Measurements from ENCODE around the gene GJA10.

GJA10 gene

DNA sequence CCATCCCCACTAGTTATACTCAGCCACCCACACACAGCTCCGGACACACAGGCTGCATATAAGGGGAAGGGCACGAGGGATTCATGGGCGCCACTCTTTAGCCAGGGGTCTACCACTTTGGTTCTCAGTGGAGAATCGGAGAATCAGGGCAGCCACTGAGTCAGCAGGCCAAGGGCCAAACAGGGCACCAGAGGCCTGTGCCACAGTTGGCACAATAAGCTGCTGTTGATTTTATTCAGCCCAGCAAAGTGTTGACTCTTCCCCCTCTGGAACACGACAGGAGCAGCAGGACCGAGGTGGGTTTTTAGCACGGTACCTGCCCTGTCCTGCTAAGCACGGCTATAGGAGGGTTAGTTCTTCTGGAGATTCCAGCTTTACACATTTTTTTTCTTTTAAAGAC lies 48.3 kb downstream of the GJA10 start:
- no peak for ATAC-seq
- TF ChIP-seq BACH2 (CRISPR knock-in tag; IDR thresholded peaks at IDR 0.05; ENCODE audit: borderline replicate concordance) = no peak
- TF ChIP-seq ISL1 (CRISPR knock-in tag; IDR thresholded peaks at IDR 0.05) = no peak

DNA sequence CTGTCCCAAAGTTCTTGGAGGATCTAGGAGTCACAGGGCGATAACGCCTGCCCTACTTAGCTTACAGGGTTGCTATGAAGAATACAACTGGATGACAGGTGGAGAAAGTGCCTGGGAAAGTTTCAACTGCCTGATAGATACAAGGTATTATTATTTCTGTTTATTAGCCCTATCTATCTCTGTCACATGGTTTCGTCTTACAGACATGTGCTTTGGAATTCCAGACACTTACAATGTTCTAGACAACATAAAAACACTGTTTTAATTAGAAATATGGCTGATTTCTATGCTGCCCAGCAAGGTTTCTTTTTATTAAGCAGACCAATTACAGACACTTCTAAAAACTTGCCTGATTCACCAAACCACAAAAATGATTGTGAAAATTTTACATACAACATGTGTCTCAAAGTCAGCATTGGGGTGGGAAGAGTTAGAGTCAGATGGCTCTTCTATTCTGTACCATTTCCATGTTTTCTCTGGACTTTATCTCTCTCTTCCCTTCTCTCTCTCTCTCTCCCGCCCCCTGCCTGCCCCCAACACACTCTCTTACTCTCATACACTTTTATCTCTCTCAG lies 50.0 kb downstream of the GJA10 start:
- TF ChIP-seq CSDC2 (CRISPR knock-in tag; IDR thresholded peaks at IDR 0.05) (no peak), SNAI2 (CRISPR knock-in tag; IDR thresholded peaks at IDR 0.05) (no peak), ZFP3 (CRISPR knock-in tag; IDR thresholded peaks at IDR 0.05) (no peak), ZNF565 (CRISPR knock-in tag; conservative IDR thresholded peaks at IDR 0.05; ENCODE audit: low read depth) (no peak), ZNF8 (CRISPR knock-in tag; IDR thresholded peaks at IDR 0.05) (no peak), ZFP30 (CRISPR knock-in tag; IDR thresholded peaks at IDR 0.05) (no peak), PATZ1 (CRISPR knock-in tag; IDR thresholded peaks at IDR 0.05; ENCODE audit: borderline replicate concordance) (no peak), CSRNP3 (CRISPR knock-in tag; IDR thresholded peaks at IDR 0.05) (no peak), BACH2 (CRISPR knock-in tag; IDR thresholded peaks at IDR 0.05; ENCODE audit: borderline replicate concordance) (no peak), ISL1 (CRISPR knock-in tag; IDR thresholded peaks at IDR 0.05) (no peak), GLIS3 (CRISPR knock-in tag; IDR thresholded peaks at IDR 0.05) (no peak)
- TF ChIP-seq, protein P1, sequence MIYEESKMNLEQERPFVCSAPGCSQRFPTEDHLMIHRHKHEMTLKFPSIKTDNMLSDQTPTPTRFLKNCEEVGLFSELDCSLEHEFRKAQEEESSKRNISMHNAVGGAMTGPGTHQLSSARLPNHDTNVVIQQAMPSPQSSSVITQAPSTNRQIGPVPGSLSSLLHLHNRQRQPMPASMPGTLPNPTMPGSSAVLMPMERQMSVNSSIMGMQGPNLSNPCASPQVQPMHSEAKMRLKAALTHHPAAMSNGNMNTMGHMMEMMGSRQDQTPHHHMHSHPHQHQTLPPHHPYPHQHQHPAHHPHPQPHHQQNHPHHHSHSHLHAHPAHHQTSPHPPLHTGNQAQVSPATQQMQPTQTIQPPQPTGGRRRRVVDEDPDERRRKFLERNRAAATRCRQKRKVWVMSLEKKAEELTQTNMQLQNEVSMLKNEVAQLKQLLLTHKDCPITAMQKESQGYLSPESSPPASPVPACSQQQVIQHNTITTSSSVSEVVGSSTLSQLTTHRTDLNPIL (CRISPR knock-in tag; IDR thresholded peaks at IDR 0.05; ENCODE audit: low read depth) = no peak
- no peak for ATAC-seq

DNA sequence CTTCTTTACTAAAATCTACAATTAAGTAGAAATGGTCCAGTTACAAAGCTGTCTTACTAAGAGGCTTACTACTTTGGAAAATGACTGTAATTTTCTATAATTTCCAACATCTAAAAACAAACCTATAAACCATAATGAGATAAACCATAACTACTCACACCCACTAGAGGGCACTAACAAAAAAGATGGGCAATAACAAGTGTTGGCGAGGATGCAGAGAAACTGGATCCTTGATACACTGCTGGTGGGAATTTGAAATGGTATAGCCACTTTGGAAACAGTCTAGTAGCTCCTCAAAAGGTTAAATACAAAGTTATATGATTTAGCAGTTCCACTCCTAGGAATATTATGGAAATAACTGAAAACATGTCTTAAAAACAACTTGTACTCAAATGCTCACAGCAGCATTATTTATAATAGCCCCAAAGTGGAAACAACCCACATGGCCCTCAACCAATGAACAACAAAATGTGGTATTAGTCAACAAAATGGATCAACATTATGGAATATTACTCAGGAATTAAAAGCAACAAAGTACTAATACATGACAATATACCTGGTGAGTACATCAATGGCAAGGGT lies 50.6 kb downstream of the GJA10 start:
- ATAC-seq = no peak
- no peak for TF ChIP-seq POU6F1 (CRISPR knock-in tag; IDR thresholded peaks at IDR 0.05; ENCODE audit: borderline replicate concordance, low read depth)
- TF ChIP-seq, protein P2, sequence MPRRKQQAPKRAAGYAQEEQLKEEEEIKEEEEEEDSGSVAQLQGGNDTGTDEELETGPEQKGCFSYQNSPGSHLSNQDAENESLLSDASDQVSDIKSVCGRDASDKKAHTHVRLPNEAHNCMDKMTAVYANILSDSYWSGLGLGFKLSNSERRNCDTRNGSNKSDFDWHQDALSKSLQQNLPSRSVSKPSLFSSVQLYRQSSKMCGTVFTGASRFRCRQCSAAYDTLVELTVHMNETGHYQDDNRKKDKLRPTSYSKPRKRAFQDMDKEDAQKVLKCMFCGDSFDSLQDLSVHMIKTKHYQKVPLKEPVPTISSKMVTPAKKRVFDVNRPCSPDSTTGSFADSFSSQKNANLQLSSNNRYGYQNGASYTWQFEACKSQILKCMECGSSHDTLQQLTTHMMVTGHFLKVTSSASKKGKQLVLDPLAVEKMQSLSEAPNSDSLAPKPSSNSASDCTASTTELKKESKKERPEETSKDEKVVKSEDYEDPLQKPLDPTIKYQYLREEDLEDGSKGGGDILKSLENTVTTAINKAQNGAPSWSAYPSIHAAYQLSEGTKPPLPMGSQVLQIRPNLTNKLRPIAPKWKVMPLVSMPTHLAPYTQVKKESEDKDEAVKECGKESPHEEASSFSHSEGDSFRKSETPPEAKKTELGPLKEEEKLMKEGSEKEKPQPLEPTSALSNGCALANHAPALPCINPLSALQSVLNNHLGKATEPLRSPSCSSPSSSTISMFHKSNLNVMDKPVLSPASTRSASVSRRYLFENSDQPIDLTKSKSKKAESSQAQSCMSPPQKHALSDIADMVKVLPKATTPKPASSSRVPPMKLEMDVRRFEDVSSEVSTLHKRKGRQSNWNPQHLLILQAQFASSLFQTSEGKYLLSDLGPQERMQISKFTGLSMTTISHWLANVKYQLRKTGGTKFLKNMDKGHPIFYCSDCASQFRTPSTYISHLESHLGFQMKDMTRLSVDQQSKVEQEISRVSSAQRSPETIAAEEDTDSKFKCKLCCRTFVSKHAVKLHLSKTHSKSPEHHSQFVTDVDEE (CRISPR knock-in tag; IDR thresholded peaks at IDR 0.05) = no peak
- no peak for TF ChIP-seq BACH2 (CRISPR knock-in tag; IDR thresholded peaks at IDR 0.05; ENCODE audit: borderline replicate concordance)
- no peak for TF ChIP-seq CSRNP3 (CRISPR knock-in tag; IDR thresholded peaks at IDR 0.05)
- TF ChIP-seq PPARA (CRISPR knock-in tag; IDR thresholded peaks at IDR 0.05; ENCODE audit: borderline replicate concordance) = no peak
- TF ChIP-seq ESRRG (CRISPR knock-in tag; IDR thresholded peaks at IDR 0.05) = no peak
- no peak for TF ChIP-seq ZFP30 (CRISPR knock-in tag; IDR thresholded peaks at IDR 0.05)
- TF ChIP-seq ZNF70 (CRISPR knock-in tag; IDR thresholded peaks at IDR 0.05) = no peak
- no peak for TF ChIP-seq PATZ1 (CRISPR knock-in tag; IDR thresholded peaks at IDR 0.05; ENCODE audit: borderline replicate concordance)
- TF ChIP-seq TOX (CRISPR knock-in tag; IDR thresholded peaks at IDR 0.05; ENCODE audit: borderline replicate concordance) = no peak

Measured in SK-N-SH treated with all-trans-retinoic acid at 6 μM for 48 hours (cell line).